ENCODE data around the gene ACOT7. TPM values are rescaled to one million over a fixed set of nuclear protein-coding genes. Genes with fewer than 3 reads are reported as not detected.

ACOT7 gene
- total RNA-seq, 1 experiment from 2014 or later: 70.2 TPM

GRCh38 chr1:6263716-6264115 lies 129.9 kb downstream of the ACOT7 start:
- ChIA-PET CTCF (interaction anchor here (0.5 kb wide), 1 partner anchor 177 kb away, joined by 5 read pairs; no protein-coding TSS in a partner anchor), POLR2A (ENCODE audit: unreplicated experiment) (no interaction called here)
- H2AFZ ChIP-seq: no peak overlapping the region
- no peak overlapping the region for H3K27ac ChIP-seq
- H3K9me3 ChIP-seq (ENCODE audit: insufficient read depth, low read depth): no peaks in the 10 kb centered on the region
- no peaks in the 10 kb centered on the region for H3K36me3 ChIP-seq (ENCODE audit: low read depth)
- no peaks in the 10 kb centered on the region for H3K27me3 ChIP-seq (ENCODE audit: insufficient read depth, low read depth)
- no peaks in the 10 kb centered on the region for H3K79me2 ChIP-seq (ENCODE audit: low read depth)
- 0 out of 2 replicates have a peak, but pooled peaks cover 5% of the 10 kb centered on the region for H3F3A ChIP-seq (ENCODE audit: insufficient read depth, low read depth)
- no TSS peak for BruUV-seq (replicated peaks)
- intact Hi-C loops (cut with micrococcal nuclease; ENCODE audit: unreplicated experiment): loop anchor here (5.0 kb wide), 3 partner anchors 39 to 139 kb away; no protein-coding TSS in a partner anchor
- DNase-seq: no peak
- H4K20me1 ChIP-seq (ENCODE audit: insufficient read depth): no peaks in the 10 kb centered on the region
- H3K4me2 ChIP-seq: no peak overlapping the region
- no peak overlapping the region for H3K4me3 ChIP-seq
- TF ChIP-seq CTCF (conservative IDR thresholded peaks at IDR 0.05) (no peak), EZH2 (IDR thresholded peaks at IDR 0.05; ENCODE audit: low read depth) (no peak)
- no peaks in the 10 kb centered on the region for H3K4me1 ChIP-seq (replicated peaks; ENCODE audit: insufficient read depth)
- H3K9me2 ChIP-seq (ENCODE audit: insufficient read depth): no peaks in the 10 kb centered on the region

DNA sequence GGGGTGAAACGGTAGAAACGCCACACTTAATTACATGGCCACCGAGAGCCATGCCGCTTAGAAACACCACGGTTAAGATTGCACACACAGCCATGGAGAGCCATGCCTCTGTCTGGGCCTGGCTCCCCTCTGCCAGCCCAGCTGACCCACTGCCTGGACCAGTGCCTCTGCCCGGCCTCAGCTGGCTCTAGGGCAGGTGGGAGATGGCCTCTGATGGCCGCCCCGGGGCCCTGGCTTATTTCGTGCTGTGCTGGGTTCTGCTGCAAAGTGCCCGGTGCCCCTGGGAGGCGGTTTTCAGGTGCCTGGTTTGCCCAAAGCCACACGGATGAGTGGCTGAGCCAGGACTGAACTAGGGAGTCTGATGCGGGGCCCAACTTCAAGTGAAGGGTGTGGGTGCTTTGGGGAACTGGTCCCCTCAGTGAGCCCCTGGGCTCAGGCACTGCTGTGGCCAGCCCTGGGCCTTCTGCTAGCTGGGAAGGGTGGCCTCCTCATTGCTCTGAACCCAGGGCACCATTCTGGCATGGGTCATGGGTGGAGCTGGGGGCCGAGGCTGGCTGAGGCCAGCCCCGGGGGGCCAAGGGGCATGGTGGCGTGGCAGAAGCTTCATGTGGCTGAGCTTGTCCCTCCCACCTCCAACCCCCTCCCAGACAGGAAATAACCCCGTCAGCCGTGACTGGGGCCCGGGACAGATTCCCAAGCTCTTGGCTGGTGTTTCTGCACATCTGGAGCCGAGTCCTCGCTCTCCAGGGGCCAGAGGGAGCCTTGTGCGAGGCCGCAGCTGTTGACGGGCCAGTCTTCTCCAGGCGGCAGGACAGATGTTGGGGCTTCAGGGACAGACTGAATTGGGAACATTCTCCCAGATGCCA lies 130.8 kb downstream of the ACOT7 start:
- Histone ChIP-seq H3K4me2 (no peak overlapping the region), H2AFZ (no peak overlapping the region), H3K4me3 (no peak overlapping the region), H3K36me3 (ENCODE audit: low read depth) (no peaks in the 10 kb centered on the region), H3K9me3 (ENCODE audit: insufficient read depth, low read depth) (no peaks in the 10 kb centered on the region), H4K20me1 (ENCODE audit: insufficient read depth) (no peaks in the 10 kb centered on the region), H3K9me2 (ENCODE audit: insufficient read depth) (no peaks in the 10 kb centered on the region), H3K79me2 (ENCODE audit: low read depth) (no peaks in the 10 kb centered on the region), H3F3A (ENCODE audit: insufficient read depth, low read depth) (0 out of 2 replicates have a peak, but pooled peaks cover 5% of the 10 kb centered on the region), H3K4me1 (replicated peaks; ENCODE audit: insufficient read depth) (no peaks in the 10 kb centered on the region), H3K27me3 (ENCODE audit: insufficient read depth, low read depth) (no peaks in the 10 kb centered on the region), H3K27ac (no peak overlapping the region)
- no peak for TF ChIP-seq EZH2 (IDR thresholded peaks at IDR 0.05; ENCODE audit: low read depth)
- no peak for TF ChIP-seq CTCF (conservative IDR thresholded peaks at IDR 0.05)
- intact Hi-C loops (cut with micrococcal nuclease; ENCODE audit: unreplicated experiment): loop anchor here (5.0 kb wide), 3 partner anchors 40 to 140 kb away; no protein-coding TSS in a partner anchor
- ChIA-PET CTCF (no interaction called here), POLR2A (ENCODE audit: unreplicated experiment) (no interaction called here)
- BruUV-seq (replicated peaks): no TSS peak
- no peak for DNase-seq

- Histone ChIP-seq H3K9me3 (ENCODE audit: insufficient read depth, low read depth) (no peaks in the 10 kb centered on the region), H3K4me2 (peak overlapping the region; percentile 79; the same call in 1 of the 2 replicates), H3K9me2 (ENCODE audit: insufficient read depth) (no peaks in the 10 kb centered on the region), H3F3A (ENCODE audit: insufficient read depth, low read depth) (0 out of 2 replicates have a peak, but pooled peaks cover 5% of the 10 kb centered on the region), H3K27me3 (ENCODE audit: insufficient read depth, low read depth) (no peaks in the 10 kb centered on the region), H3K4me3 (no peak overlapping the region), H4K20me1 (ENCODE audit: insufficient read depth) (no peaks in the 10 kb centered on the region), H3K79me2 (ENCODE audit: low read depth) (no peaks in the 10 kb centered on the region), H2AFZ (no peak overlapping the region), H3K27ac (no peak overlapping the region), H3K4me1 (replicated peaks; ENCODE audit: insufficient read depth) (no peaks in the 10 kb centered on the region), H3K36me3 (ENCODE audit: low read depth) (no peaks in the 10 kb centered on the region)
- CTCF ChIA-PET: no interaction called here
- intact Hi-C loops (cut with micrococcal nuclease; ENCODE audit: unreplicated experiment): loop anchor here (5.0 kb wide), 3 partner anchors 41 to 141 kb away; no protein-coding TSS in a partner anchor
- no TSS peak for BruUV-seq (replicated peaks)
- POLR2A ChIA-PET (ENCODE audit: unreplicated experiment): interaction anchor here (0.6 kb wide), 1 partner anchor 259 kb away, joined by 3 read pairs; no protein-coding TSS in a partner anchor
- DNase-seq: no peak
- TF ChIP-seq EZH2 (IDR thresholded peaks at IDR 0.05; ENCODE audit: low read depth) (no peak), CTCF (conservative IDR thresholded peaks at IDR 0.05) (no peak)
These were observed 132.0 kb downstream of the ACOT7 start for GRCh38 chr1:6261615-6261995.
